DOHH2 (cell line): Measurements from ENCODE around the gene KCNJ11.

Experiments used
- EZH2phosphoT487 ChIP-seq: fragments of 200-600 bp; sonication (generic); IDR thresholded peaks from 2 replicates; pipeline ENCODE4 v1.6.1; 2017; ENCODE audit warnings: borderline replicate concordance, mild to moderate bottlenecking, antibody characterized with exemption, low read length, moderate library complexity, mixed read lengths
- TF ChIP-seq, protein P1 (sequence below): fragments of 200-600 bp; sonication (generic); IDR thresholded peaks from one replicate; pipeline ENCODE4 v1.5.1; 2014; ENCODE audit warnings: antibody characterized with exemption, mild to moderate bottlenecking, low read depth, low read length; ENCODE audit not compliant: poor library complexity, severe bottlenecking

DNA sequence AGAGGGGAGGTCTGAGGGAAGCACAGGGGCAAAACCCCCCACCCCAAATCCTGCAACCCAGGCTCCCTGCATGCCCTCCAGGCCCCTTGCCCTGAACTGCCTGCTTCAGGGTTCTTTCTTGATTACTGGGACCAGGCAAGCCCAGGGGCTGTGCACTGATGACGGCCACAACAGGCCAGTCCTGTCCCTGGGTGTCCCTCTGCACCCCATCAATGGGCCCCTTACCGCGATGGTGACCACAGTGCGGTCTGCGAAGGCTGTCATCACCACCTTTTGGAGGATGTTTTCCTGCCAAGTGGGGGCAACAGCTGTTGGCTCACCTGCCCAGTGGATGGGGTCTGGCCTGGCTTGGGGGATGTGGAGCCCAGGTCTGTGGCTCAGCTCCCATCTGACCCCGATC is 5.0 kb upstream of the KCNJ11 start:
- TF ChIP-seq EZH2phosphoT487: no peak
- TF ChIP-seq, protein P1, sequence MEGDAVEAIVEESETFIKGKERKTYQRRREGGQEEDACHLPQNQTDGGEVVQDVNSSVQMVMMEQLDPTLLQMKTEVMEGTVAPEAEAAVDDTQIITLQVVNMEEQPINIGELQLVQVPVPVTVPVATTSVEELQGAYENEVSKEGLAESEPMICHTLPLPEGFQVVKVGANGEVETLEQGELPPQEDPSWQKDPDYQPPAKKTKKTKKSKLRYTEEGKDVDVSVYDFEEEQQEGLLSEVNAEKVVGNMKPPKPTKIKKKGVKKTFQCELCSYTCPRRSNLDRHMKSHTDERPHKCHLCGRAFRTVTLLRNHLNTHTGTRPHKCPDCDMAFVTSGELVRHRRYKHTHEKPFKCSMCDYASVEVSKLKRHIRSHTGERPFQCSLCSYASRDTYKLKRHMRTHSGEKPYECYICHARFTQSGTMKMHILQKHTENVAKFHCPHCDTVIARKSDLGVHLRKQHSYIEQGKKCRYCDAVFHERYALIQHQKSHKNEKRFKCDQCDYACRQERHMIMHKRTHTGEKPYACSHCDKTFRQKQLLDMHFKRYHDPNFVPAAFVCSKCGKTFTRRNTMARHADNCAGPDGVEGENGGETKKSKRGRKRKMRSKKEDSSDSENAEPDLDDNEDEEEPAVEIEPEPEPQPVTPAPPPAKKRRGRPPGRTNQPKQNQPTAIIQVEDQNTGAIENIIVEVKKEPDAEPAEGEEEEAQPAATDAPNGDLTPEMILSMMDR: no peak
